ACC112 (cell line): Measurements from ENCODE around the gene PLA2G5.
"Not testable (repeated sequence)": the region's sequence is repeated elsewhere in the genome, so short reads cannot be mapped to it uniquely, and the experiment has no call there.

Experiments
- H2AFZ ChIP-seq: fragments of 200-600 bp; sonication (generic); one replicate; pipeline ENCODE4 v1.6.0; 2017; ENCODE audit warnings: antibody characterized with exemption, low read length; ENCODE audit not compliant: unreplicated experiment
- H3K27ac ChIP-seq: fragments of 200-600 bp; sonication (generic); 2 replicates; pipeline ENCODE4 v1.5.1; 2014; ENCODE audit warnings: low read depth, mild to moderate bottlenecking, antibody characterized with exemption, low read length, moderate library complexity
- H3K27me3 ChIP-seq: fragments of 200-600 bp; sonication (generic); 2 replicates; pipeline ENCODE4 v1.6.1; 2014; ENCODE audit warnings: mild to moderate bottlenecking, antibody characterized with exemption, low read length, moderate library complexity, mixed read lengths; ENCODE audit not compliant: insufficient read depth
- H3K36me3 ChIP-seq: fragments of 200-600 bp; sonication (generic); 2 replicates; pipeline ENCODE4 v1.6.1; 2016; ENCODE audit warnings: mild to moderate bottlenecking, antibody characterized with exemption, low read length, moderate library complexity, mixed read lengths; ENCODE audit not compliant: insufficient read depth
- H3K4me1 ChIP-seq: fragments of 200-600 bp; sonication (generic); one replicate; pipeline ENCODE4 v1.6.1; 2016; ENCODE audit warnings: low read length, mixed read lengths; ENCODE audit not compliant: insufficient read depth, unreplicated experiment, control insufficient read depth
- H3K4me3 ChIP-seq: fragments of 200-600 bp; sonication (generic); 2 replicates; pipeline ENCODE4 v1.5.1; 2014; ENCODE audit warnings: mild to moderate bottlenecking, low read depth, low read length
- H3K79me2 ChIP-seq: fragments of 200-600 bp; sonication (generic); one replicate; pipeline ENCODE4 v1.6.0; 2016; ENCODE audit warnings: low read length; ENCODE audit not compliant: control insufficient read depth, unreplicated experiment, insufficient read depth

The PLA2G5 gene

GRCh38 chr1:20119347-20119746 is 49.4 kb downstream of the PLA2G5 start, which contains the start of gene PLA2G2D:
Gene PLA2G2D, minus strand, starts transcription at chr1:20119536. Its CDS starts 38 bp downstream, at chr1:20119498.
- Histone ChIP-seq H3K4me3 (no peak within 1 kb of the TSS), H3K4me1 (peaks cover 3% of the 10 kb centered on the region), H3K27me3 (peaks cover 57% of the 10 kb centered on the region), H2AFZ (no peak within 1 kb of the TSS), H3K27ac (no peak within 1 kb of the TSS), H3K36me3 (no peaks in the 10 kb centered on the region), H3K79me2 (no peaks in the 10 kb centered on the region)

DNA sequence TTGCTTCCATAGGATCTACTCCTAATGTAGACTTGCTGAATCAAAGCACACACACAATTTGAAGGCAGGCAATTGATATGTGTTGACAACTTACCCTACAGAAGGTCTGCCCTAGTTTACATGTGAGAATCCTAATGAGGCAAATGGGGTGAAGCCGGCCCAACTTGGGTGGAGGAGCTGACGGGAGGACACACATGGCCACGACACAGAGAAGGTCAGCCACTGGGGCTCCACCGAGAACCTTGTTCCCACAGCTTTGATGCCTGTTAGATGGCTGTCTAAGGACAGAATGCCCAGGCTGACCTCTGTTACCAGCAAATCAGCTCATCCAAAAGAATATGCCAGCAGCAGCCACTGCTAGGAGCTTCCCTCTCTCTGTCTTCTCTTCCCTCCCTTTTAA is 50.8 kb downstream of the PLA2G5 start:
- Histone ChIP-seq H3K27ac (no peak overlapping the region), H3K36me3 (no peaks in the 10 kb centered on the region), H3K79me2 (no peaks in the 10 kb centered on the region), H3K27me3 (peaks cover 51% of the 10 kb centered on the region), H3K4me3 (no peak overlapping the region), H3K4me1 (peaks cover 4% of the 10 kb centered on the region), H2AFZ (no peak overlapping the region)

GRCh38 chr1:20123722-20124455 is 53.9 kb downstream of the PLA2G5 start:
- Histone ChIP-seq H3K4me3 (no peak overlapping the region), H3K36me3 (no peaks in the 10 kb centered on the region), H3K27ac (no peak overlapping the region), H3K79me2 (no peaks in the 10 kb centered on the region), H2AFZ (no peak overlapping the region), H3K4me1 (peaks cover 4% of the 10 kb centered on the region), H3K27me3 (peaks cover 28% of the 10 kb centered on the region)

DNA sequence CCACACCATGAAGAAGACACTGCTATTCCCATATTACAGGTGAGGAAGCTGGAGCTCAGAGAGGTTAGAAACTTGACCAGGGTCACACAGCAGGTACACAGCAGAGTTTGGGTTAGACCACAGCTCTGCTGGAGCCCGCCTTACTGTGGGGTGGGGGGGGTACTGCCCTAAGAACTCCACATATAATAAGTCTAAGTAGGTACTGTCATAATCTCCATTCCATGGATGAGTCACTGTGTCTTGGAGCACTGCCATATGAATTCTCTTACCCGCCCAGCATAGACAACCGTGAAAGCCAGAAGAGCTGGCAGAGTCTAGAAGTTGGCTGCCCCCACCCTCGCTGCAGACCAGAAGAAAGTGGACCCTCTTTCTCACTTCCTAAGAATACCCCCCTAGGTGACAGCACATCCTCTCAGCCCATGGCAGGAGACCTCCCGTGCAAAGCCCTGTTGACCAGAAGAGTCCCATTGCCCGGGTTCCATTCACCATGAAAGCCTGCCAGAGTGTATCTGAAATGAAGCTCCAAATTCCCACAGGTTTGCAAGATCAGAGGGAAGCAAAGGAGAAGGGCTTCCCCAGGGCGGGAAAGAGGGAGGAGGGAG is 54.6 kb downstream of the PLA2G5 start:
- Histone ChIP-seq H3K27ac (no peak overlapping the region), H3K27me3 (peaks cover 24% of the 10 kb centered on the region), H3K79me2 (no peaks in the 10 kb centered on the region), H3K4me1 (peaks cover 4% of the 10 kb centered on the region), H3K4me3 (no peak overlapping the region), H2AFZ (no peak overlapping the region), H3K36me3 (no peaks in the 10 kb centered on the region)

- Histone ChIP-seq H2AFZ (no peak overlapping the region), H3K36me3 (no peaks in the 10 kb centered on the region), H3K27me3 (peaks cover 20% of the 10 kb centered on the region), H3K79me2 (no peaks in the 10 kb centered on the region), H3K4me3 (no peak overlapping the region), H3K27ac (no peak overlapping the region), H3K4me1 (peaks cover 4% of the 10 kb centered on the region)
Observed at GRCh38 chr1:20125100-20125499, 55.1 kb downstream of the PLA2G5 start.

- H3K4me1 ChIP-seq: peaks cover 4% of the 10 kb centered on the region
- no peak overlapping the region for H2AFZ ChIP-seq
- H3K27ac ChIP-seq: no peak overlapping the region
- H3K27me3 ChIP-seq: peaks cover 11% of the 10 kb centered on the region
- no peak overlapping the region for H3K4me3 ChIP-seq
- no peaks in the 10 kb centered on the region for H3K79me2 ChIP-seq
- no peaks in the 10 kb centered on the region for H3K36me3 ChIP-seq
Observed at GRCh38 chr1:20126041-20126805, 56.2 kb downstream of the PLA2G5 start.

DNA sequence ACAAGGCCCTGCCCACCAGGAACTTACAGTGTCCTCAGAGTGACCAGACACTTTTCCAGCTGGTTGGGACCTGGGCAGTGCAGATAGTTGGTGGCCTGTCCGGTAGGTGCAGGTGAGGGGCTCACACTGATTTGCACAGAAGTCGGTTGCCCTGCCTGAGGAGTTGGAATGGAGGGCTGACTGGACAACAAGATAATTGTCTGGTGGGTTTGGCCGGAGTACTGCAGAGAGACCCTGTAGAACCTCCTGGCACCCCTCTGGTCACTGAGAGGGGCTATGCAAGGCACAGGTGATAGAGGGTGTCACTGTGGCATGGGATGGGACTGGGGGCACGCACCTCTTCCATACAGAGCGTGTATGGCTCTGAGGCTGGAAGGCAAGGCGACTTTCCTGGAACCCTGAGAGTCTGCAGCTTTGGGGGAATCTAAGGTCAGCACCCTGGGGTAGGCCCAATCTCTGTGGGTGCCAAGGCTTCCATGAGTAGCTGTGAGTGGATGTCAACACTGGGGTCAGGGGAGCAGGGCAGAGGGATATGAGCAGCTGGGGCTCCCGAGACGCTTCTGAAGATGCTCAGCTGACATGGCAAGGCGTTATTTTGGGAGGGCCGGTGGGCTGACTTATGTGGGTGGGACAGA is 56.9 kb downstream of the PLA2G5 start:
- Histone ChIP-seq H3K79me2 (no peaks in the 10 kb centered on the region), H3K4me3 (no peak overlapping the region), H3K4me1 (peaks cover 4% of the 10 kb centered on the region), H3K27ac (no peak overlapping the region), H2AFZ (no peak overlapping the region), H3K27me3 (peaks cover 4% of the 10 kb centered on the region; the same call in 1 of the 2 replicates), H3K36me3 (no peaks in the 10 kb centered on the region)

DNA sequence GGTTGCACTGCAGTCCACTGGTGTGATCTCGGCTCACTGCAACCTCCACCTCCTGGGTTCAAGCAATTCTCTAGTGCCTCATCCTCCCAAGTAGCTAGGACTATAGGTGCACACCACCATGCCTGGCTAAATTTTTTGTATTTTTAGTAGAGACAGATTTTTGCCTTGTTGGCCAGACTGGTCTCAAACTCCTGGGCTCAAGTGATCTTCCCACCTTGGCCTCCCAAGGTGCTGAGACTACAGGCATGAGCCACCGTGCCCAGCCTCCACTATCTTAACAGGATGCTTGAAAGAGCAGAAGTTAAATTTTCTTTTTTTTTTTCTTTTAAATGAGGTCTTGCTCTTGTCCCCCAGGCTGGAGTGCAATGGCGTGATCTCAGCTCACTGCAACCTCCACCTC is 60.5 kb downstream of the PLA2G5 start:
- H2AFZ ChIP-seq, H3K36me3 ChIP-seq, H3K4me3 ChIP-seq, H3K79me2 ChIP-seq, H3K4me1 ChIP-seq, H3K27ac ChIP-seq: not testable (repeated sequence)
- peaks cover 27% of the 10 kb centered on the region for H3K27me3 ChIP-seq

- no peak overlapping the region for H2AFZ ChIP-seq
- no peaks in the 10 kb centered on the region for H3K36me3 ChIP-seq
- no peak overlapping the region for H3K27ac ChIP-seq
- no peaks in the 10 kb centered on the region for H3K4me1 ChIP-seq
- no peaks in the 10 kb centered on the region for H3K79me2 ChIP-seq
- H3K27me3 ChIP-seq: peaks cover 40% of the 10 kb centered on the region
- no peak overlapping the region for H3K4me3 ChIP-seq
Observed at GRCh38 chr1:20134995-20135394, 65.0 kb downstream of the PLA2G5 start.

DNA sequence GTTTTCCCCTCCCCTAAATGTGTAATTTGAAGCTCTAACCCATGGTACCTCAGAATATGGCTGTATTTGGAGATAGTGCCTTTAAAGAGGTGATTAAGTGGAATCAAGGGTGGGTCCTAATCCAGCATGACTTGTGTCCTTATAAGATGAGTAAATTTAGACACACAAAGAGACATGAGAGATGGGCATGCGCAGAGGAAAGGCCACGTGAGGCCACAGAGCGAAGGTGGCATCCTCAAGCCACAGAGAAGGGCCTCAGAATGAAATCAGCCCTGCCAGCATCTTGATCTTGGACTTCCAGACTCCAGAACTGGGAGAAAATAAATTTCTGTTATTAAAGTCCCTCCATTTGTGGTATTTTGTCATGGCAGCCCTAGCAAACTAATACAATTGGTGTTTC is 66.3 kb downstream of the PLA2G5 start:
- H3K36me3 ChIP-seq: no peaks in the 10 kb centered on the region
- peaks cover 40% of the 10 kb centered on the region for H3K27me3 ChIP-seq
- no peaks in the 10 kb centered on the region for H3K79me2 ChIP-seq
- no peaks in the 10 kb centered on the region for H3K4me1 ChIP-seq
- no peak overlapping the region for H3K4me3 ChIP-seq
- H3K27ac ChIP-seq: no peak overlapping the region
- no peak overlapping the region for H2AFZ ChIP-seq
